Stimulated activated CD8-positive, alpha-beta memory T cell treated with anti-CD3 and anti-CD28 coated beads, Interleukin-4, amount 100 ng/mL, for 4 hours (primary cell): ENCODE results near the gene HSPG2.
A peak's percentile ranks its signal among the peaks of the same experiment; 100 is the strongest.
"Not testable (repeated sequence)": the region's sequence is repeated elsewhere in the genome, so short reads cannot be mapped to it uniquely, and the experiment has no call there.

Source experiments
- DNase-seq, 2 donors: peaks; one replicate each; pipeline ENCODE4 v3.0.0-alpha.2; 2020; ENCODE audit warnings: low read depth in 2 of 2, low spot score in 1 of 2

Gene HSPG2

GRCh38 chr1:21813542-21813941 is 123.6 kb downstream of the HSPG2 start:
- no peak for DNase-seq

GRCh38 chr1:21811875-21812305 is 125.2 kb downstream of the HSPG2 start, which contains the start of gene LDLRAD2:
LDLRAD2 (plus strand) TSS chr1:21812265; CDS start chr1:21812452, 187 bp downstream.
- no peak for DNase-seq

DNA sequence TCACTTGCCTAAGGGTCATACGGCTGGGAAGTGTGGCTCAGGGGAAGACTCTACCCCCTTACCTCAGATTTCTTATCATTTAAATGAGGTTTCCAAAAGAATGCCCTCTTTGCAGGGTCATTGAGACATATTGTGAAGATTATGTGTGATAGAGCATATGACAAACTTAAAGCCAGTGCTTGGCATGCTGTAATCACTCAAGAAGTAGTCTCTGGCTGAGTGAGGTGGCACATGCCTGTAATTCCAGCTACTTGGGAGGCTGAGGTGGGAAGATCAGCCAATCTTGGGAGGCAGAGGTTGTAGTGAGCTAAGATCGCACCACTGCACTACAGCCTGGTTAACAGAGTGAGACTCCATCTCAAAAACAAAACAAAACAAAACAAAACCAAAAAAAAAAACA is 132.6 kb downstream of the HSPG2 start:
- DNase-seq = no peak

- no peak for DNase-seq
Measured at GRCh38 chr1:21801100-21801499, 136.0 kb downstream of the HSPG2 start.

GRCh38 chr1:21799730-21800129 is 137.4 kb downstream of the HSPG2 start:
- no peak for DNase-seq

DNA sequence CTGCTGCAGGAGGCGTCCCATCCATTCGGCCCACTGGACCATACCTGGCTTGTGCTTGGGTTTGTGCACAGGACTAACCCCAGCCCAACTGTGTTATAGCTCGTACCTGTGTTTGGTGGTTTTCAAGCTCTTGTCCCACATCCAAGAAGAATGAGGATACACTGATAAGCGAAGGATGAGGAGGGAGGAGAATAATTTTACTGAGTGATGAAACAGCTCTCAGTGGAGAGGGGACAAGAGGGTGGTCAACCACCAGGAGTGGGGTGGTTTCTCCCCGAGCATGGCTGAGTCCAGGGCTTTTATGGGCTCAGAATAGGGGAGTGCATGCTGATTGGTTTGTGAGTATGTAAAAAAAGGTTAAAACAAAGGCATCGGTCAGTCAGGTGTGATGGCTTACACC is 142.0 kb downstream of the HSPG2 start:
- no peak for DNase-seq

GRCh38 chr1:21794656-21795055 is 142.5 kb downstream of the HSPG2 start:
- no peak for DNase-seq

- DNase-seq = no peak
Measured at GRCh38 chr1:21793104-21793503, 144.0 kb downstream of the HSPG2 start.

DNA sequence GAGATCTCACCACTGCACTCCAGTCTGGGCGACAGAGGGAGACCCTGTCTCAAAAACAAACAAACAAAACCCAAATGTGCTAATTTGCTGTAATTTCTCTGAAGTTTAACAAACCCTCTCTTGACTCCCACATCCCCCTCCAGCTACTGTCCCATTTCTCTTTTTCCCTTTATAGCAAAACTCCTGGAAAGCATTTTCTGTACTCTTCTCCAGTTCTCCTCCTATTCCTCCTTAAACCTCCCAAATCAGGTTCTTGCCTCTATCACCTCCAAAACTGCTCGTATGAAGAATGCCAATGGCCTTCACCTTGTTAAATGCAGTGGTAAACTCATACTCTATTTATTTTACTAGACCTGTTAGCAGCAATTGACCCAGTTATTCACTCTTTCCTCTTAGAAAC is 150.5 kb downstream of the HSPG2 start:
- no peak for DNase-seq

GRCh38 chr1:21785764-21786163 is 151.3 kb downstream of the HSPG2 start:
- not testable (repeated sequence) for DNase-seq

DNA sequence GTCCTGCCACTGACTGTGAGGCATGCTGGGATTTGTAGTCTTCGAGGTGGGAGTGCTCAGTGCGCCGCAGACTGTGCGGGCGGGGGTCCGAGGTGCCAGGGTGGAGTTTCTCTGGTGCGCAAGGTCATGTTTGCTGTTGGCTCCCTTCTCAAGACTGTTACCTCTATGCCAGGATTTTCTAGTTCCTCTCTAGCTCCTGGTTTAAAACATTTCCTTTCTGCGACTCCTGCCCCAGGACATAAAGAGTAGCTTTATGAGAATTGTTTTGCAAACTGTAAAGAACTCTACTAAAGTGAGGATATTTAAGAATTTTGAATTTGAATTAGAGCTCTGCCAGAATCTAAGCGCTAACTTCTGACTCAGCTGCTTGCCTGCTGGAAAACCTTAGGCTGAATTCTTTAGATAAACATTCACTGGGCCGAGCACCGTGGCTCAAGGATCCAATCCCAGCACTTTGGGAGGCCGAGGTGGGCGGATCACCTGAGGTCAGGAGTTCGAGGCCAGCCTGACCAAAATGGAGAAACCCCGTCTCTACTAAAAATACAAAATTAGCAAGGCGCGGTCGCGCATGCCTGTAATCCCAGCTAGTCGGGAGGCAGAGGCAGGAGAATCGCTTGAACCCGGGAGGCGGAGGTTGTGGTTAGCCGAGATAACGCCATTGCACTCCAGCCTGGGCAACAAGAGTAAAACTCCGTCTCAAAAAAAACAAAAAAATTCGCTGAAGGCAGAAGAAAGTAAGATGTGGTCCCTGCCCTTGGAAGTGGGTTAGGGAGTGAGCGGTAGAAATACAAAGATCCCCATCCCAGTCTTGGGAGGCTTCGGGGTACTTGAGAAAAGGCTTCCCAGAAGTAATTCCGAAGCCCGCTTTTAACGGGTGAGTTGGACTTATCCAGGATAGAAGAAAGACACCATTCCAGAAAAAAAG is 153.2 kb downstream of the HSPG2 start:
- no peak for DNase-seq

GRCh38 chr1:21782868-21783678 is 154.0 kb downstream of the HSPG2 start, which contains the start of gene USP48:
USP48 (minus strand) TSS chr1:21783149; CDS start chr1:21782957, 192 bp downstream.
- peak; percentile 89 to 93 for DNase-seq

- DNase-seq = peak; percentile 9 to 15
Measured at GRCh38 chr1:21782349-21782867, 154.7 kb downstream of the HSPG2 start.

DNA sequence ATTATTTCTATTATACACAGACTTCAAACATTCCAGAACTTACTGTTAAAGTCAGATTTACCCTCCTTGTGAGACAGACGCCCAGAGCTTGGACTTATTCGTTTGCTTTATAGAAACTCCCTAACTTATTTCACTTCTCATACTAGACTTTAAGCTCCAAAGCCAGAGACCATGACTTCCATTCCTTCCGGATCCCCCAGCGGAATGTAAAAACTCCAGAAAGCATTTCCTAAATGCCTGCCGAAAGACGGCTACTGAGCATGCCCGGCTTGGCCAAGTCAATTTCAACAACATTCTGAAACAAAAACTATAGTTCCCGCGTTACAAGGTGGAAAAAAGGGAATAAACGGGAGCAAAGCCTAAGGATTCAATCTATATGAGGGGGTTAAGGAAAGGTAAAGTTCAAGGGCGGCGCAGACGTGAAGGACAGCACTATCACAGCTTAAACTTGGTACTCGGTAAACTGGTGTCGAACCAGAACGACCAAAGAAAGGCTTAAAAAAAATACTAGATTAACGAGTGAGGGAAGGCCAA is 155.2 kb downstream of the HSPG2 start:
- DNase-seq = no peak

DNA sequence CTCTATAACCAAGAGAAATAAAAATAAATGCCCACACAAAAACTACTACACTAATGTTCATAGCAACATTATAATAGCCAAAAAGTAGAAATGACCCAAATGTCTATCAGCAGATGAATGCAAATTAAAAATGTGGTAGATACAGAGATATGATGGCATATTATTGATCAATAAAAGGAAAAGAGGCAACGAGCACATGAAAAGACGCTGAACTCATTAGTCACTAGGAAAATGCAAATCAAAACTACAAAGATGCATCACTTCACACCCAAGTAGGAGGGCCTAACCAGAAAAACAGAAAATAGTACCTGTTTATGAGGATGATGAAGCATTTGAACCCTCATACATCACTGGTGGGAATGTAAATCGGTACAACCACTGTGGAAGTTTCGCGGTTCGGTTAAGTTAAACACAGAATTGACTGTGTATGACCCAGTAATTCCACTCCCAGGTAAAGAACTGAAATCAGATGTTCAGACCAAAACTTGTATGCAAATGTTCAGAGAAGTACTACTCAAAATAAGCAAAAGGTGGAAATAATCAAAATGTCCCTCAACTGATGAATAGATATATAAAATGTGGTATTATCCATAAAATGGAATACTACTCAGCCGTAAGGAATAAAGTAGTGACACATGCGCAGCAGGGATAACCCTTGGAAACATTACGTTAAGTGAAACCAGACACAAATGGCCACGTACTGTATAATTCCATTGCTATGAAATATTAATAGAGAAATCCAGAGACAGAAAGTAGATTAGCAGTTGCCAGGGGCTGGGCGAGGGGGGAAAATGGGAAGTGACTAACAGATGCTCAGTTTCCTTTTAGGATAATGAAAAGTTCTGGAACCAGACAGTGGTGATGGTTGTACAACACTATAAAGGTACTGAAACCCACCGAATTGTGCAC is 157.2 kb downstream of the HSPG2 start:
- no peak for DNase-seq

- no peak for DNase-seq
Measured at GRCh38 chr1:21778405-21778727, 158.7 kb downstream of the HSPG2 start.

GRCh38 chr1:21776925-21777324 is 160.2 kb downstream of the HSPG2 start:
- DNase-seq = not testable (repeated sequence)

- no peak for DNase-seq
Measured at GRCh38 chr1:21775985-21776562, 161.0 kb downstream of the HSPG2 start.

- no peak for DNase-seq
Measured at GRCh38 chr1:21775550-21775914, 161.6 kb downstream of the HSPG2 start.
